ENCODE results near the gene FBXO5.

DNA sequence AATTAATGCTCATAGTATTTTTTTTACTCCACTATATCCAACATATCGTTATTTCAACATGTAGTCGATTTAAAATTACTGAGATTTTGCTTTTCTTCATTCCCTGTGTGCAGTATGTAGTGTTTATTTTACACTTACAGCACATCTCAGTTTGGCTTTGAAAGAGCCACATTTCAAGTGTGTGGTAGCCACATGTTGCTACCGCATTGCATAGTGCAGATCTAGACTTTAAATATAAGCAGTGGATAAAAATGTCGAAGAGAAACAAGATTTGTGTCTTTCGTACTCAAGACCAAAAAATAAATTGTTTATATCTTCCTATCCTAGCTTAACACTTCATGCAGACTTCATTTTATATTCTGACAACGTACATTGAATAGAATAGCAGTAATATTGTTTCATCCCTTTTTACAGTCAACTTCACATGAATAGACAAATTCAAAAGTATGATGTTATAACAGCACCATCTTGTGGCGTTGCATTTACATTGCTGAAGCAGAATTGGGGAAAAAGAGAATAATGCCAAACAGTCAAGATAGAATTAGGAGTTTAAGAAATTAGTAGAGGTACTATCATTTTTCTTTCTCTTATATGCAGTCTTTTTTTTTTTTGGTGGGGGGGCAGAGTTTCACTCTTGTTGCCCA, 29.9 kb downstream of the FBXO5 start:
- TF ChIP-seq CTCF (IDR thresholded peaks at IDR 0.05), result peak in 4 of 5 experiments; percentile 16 to 48 (median 24)
- TF ChIP-seq EP300 (IDR thresholded peaks at IDR 0.05), result no peak
- TF ChIP-seq POLR2A (IDR thresholded peaks at IDR 0.05), result no peak
